Hepatocyte (in vitro differentiated cells): Measurements from ENCODE around the gene ITGB2.

Source experiments
- CTCF ChIP-seq: fragments of 200-600 bp; sonication (generic); IDR thresholded peaks from 2 replicates; pipeline ENCODE4 v1.5.1; 2016; ENCODE audit warnings: antibody characterized with exemption, mild to moderate bottlenecking; ENCODE audit not compliant: poor library complexity
- EZH2 ChIP-seq: fragments of 200-600 bp; sonication (generic); IDR thresholded peaks from 2 replicates; pipeline ENCODE4 v1.6.1; 2016; ENCODE audit warnings: antibody characterized with exemption, mild to moderate bottlenecking, borderline replicate concordance
- EZH2phosphoT487 ChIP-seq: fragments of 200-600 bp; sonication (generic); IDR thresholded peaks from one replicate; pipeline ENCODE4 v1.6.1; 2018; ENCODE audit warnings: antibody characterized with exemption, mild to moderate bottlenecking, low read depth, moderate library complexity; ENCODE audit not compliant: unreplicated experiment, severe bottlenecking

- TF ChIP-seq CTCF (no peak), EZH2phosphoT487 (no peak), EZH2 (no peak)
Observed at GRCh38 chr21:44924606-44925377, 4.1 kb upstream of the ITGB2 start.
